HG02870 (cell line): ENCODE data around the gene IFNL3.

Experiments used
- ATAC-seq: cut with Tn5 transposase; IDR thresholded peaks from one replicate; pipeline ENCODE4 v1.9.1; 2021; ENCODE audit warnings: mild to moderate bottlenecking, moderate library complexity; ENCODE audit not compliant: unreplicated experiment

The IFNL3 gene

DNA sequence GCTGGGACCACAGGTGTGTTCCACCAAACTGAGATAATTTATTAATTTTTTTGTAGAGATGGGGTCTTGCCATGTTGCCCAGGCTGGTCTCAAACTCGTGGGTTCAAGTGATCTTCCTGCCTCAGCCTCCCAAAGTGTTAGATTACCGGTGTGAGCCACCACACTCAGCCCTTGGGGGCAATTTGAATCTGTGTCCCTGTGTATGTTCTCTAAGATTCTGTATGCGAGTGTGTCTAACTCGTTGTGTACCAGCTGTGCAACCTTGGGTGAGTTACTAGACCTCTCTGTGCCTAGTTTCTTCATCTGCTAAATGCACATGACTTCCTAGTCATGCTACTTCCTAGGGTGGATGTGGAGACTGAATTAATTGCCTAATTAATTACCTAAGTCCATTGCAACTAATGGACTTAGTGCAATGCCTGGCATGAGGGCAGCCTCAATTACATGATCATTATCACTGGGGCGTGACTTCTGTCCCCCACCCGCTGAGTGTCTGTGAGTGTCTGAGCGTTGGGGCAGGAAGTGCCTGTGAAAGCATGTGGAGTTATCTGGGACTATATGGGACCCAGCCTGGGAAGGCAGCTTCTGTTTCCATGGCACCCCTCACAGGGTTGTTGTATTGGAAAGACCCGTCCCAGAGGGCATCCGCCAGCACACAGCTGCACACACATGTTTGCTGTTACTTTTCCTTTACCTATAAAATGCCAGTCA, 49.8 kb downstream of the IFNL3 start:
- no peak for ATAC-seq

DNA sequence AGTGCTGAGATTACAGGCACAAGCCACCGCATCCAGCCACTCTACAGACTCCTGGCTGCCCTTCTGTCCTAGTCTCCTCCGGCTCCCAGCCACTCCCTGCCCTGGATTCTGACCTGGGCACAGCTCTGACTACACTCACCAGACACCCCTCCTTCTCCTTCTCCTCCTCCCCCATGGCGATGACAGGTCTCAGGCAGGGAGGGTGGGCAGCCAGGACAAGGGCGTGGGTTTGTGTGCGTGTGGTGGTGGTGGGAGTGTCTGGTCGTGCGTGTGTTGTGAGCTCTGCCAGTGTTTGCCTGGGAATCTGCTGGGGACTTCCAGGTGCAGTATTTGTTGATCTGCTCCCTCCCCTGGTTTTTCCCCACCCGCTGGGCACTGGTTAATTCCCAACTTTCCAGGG, 51.0 kb downstream of the IFNL3 start:
- ATAC-seq: no peak
